GM19463 (cell line): ENCODE results near the gene VPS33B.
"Not testable (repeated sequence)": the region's sequence is repeated elsewhere in the genome, so short reads cannot be mapped to it uniquely, and the experiment has no call there.

Experiments
- ATAC-seq: cut with Tn5 transposase; IDR thresholded peaks from one replicate; pipeline ENCODE4 v1.9.1; 2021; ENCODE audit warnings: mild to moderate bottlenecking, moderate library complexity; ENCODE audit not compliant: unreplicated experiment

The VPS33B gene

GRCh38 chr15:91032919-91033803 is 10.8 kb upstream of the VPS33B start:
- ATAC-seq: no peak

GRCh38 chr15:91031796-91032195 is 9.4 kb upstream of the VPS33B start:
- ATAC-seq: no peak

- ATAC-seq: no peak
Observed at GRCh38 chr15:91027677-91028076, 5.3 kb upstream of the VPS33B start.

- no peak for ATAC-seq
Observed at GRCh38 chr15:91023720-91024119, 1.3 kb upstream of the VPS33B start.

GRCh38 chr15:91022832-91023129 is 387 bp upstream of the VPS33B start:
- ATAC-seq: no peak

GRCh38 chr15:91021516-91022074 is 799 bp downstream of the VPS33B start:
- ATAC-seq: no peak

GRCh38 chr15:91018158-91018557 is 4.2 kb downstream of the VPS33B start:
- no peak for ATAC-seq

- no peak for ATAC-seq
Observed at GRCh38 chr15:91017716-91018115, 4.7 kb downstream of the VPS33B start.

GRCh38 chr15:91013701-91014100 is 8.7 kb downstream of the VPS33B start:
- ATAC-seq: not testable (repeated sequence)

- ATAC-seq: no peak
Observed at GRCh38 chr15:91007266-91007665, 15.1 kb downstream of the VPS33B start.

- ATAC-seq: no peak
Observed at GRCh38 chr15:91001209-91001608, 21.2 kb downstream of the VPS33B start.

- ATAC-seq: no peak
Observed at GRCh38 chr15:90998737-90999136, 23.7 kb downstream of the VPS33B start.

- ATAC-seq: peak; percentile 95
Observed at GRCh38 chr15:90994417-90995311, 27.7 kb downstream of the VPS33B start, which contains the start of gene PRC1. Gene PRC1 (minus strand): TSS chr15:90994535. CDS start chr15:90994417, 118 bp downstream.

GRCh38 chr15:90994059-90994416 is 28.4 kb downstream of the VPS33B start:
- peak; percentile 5 for ATAC-seq

- no peak for ATAC-seq
Observed at GRCh38 chr15:90991587-90992285, 30.7 kb downstream of the VPS33B start.

- no peak for ATAC-seq
Observed at GRCh38 chr15:90990446-90990845, 31.9 kb downstream of the VPS33B start.

GRCh38 chr15:90989040-90989768 is 33.2 kb downstream of the VPS33B start:
- no peak for ATAC-seq

- ATAC-seq: no peak
Observed at GRCh38 chr15:90988296-90988695, 34.1 kb downstream of the VPS33B start.

GRCh38 chr15:90987561-90988141 is 34.7 kb downstream of the VPS33B start:
- no peak for ATAC-seq
